Measurements from ENCODE around the gene COQ10B. TPM values are rescaled to one million over a fixed set of nuclear protein-coding genes. Genes with fewer than 3 reads are reported as not detected.

Gene COQ10B
- polyA plus RNA-seq, 2 of the 4 experiments (the other 2 are of a cell fraction), result 6.1 to 24.3 TPM

GRCh38 chr2:197499594-197500502, 46.5 kb downstream of the COQ10B start, which contains the start of the genes HSPD1 and HSPE1 (continued):
- TF ChIP-seq CBX8 (IDR thresholded peaks at IDR 0.05), result no peak
- TF ChIP-seq POLR2A (IDR thresholded peaks at IDR 0.05; ENCODE audit: low read length), result peak; percentile 100
- TF ChIP-seq MYC (IDR thresholded peaks at IDR 0.05; ENCODE audit: borderline replicate concordance, low read length), result peak; percentile 96
- peak in 1 of 2 experiments; percentile 52; a peak in 1 of 5 replicates for TF ChIP-seq EP300 (IDR thresholded peaks at IDR 0.05)
- peak; percentile 87 for TF ChIP-seq E2F6 (IDR thresholded peaks at IDR 0.05; ENCODE audit: borderline replicate concordance, low read depth)

DNA sequence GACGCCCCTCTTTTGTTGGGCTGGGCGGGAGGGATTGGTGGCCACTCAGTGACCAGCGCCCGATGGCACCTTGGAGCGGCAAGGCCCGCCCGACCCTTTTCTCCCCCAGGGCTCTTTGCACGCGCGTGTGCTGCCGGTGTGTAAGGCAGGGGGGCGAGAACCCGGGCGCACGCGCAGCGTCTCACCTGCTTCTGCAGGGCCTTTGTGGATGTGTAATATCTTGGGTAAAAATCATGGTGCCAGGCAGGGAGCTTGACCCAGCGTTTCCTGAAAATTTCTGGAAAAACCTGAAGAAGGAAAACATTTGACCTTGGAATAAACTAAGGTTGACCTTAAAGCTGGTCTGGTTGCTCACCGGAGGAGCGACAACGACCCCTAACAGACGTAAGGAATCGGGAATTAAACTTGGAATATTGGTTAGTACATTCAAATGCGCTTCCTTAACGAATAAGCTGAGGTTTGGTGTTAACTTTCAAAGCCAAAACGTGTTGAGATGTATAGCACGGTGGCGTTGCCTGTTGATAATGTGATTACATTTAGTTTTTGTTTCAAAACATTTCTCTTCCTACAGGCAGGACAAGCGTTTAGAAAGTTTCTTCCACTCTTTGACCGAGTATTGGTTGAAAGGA, 47.3 kb downstream of the COQ10B start:
- Histone ChIP-seq H3K4me1 (peaks cover 41% of the 10 kb centered on the region), H3K27ac (peak overlapping the region; percentile 87 to 99), H3K4me2 (peak overlapping the region; percentile 78), H3K4me3 (peak overlapping the region; percentile 86), H3K9me3 (no peaks in the 10 kb centered on the region)
- ATAC-seq (no peak; a peak in 1 of 6 replicates), FAIRE-seq (no peak), DNase-seq (ENCODE audit: low read depth in 1 of 2, low spot score in 1 of 2) (no peak)
- POLR2A ChIA-PET, result interaction anchor here (0.6 to 3.7 kb wide), 14 partner anchors 11 to 863 kb away, joined by 3 to 57 read pairs (median 7); partner anchors contain the start of genes COQ10B, MARS2, MOB4 and SF3B1
- TF ChIP-seq KDM5A (IDR thresholded peaks at IDR 0.05), result 0 out of 2 replicates have a peak, but pooled peaks have one; percentile 27
- TF ChIP-seq PHF8 (IDR thresholded peaks at IDR 0.05; ENCODE audit: borderline replicate concordance, low read depth), result peak; percentile 19; the same call in 1 of the 2 replicates
- no peak for TF ChIP-seq NR3C1 (IDR thresholded peaks at IDR 0.05)
- no peak for TF ChIP-seq TFCP2L1 (CRISPR knock-in tag; IDR thresholded peaks at IDR 0.05)
- TF ChIP-seq, protein P1, sequence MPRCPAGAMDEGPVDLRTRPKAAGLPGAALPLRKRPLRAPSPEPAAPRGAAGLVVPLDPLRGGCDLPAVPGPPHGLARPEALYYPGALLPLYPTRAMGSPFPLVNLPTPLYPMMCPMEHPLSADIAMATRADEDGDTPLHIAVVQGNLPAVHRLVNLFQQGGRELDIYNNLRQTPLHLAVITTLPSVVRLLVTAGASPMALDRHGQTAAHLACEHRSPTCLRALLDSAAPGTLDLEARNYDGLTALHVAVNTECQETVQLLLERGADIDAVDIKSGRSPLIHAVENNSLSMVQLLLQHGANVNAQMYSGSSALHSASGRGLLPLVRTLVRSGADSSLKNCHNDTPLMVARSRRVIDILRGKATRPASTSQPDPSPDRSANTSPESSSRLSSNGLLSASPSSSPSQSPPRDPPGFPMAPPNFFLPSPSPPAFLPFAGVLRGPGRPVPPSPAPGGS (IDR thresholded peaks at IDR 0.05), result 0 out of 3 replicates have a peak, but pooled peaks have one; percentile 0
- 3% methylated on average over 24 of the region's 30 CpGs for WGBS (ENCODE audit: missing lambda C conversion rate)
- CTCF ChIA-PET, result interaction anchor here (1.2 kb wide), 1 partner anchor 13 kb away, joined by 3 read pairs; no protein-coding TSS in a partner anchor

DNA sequence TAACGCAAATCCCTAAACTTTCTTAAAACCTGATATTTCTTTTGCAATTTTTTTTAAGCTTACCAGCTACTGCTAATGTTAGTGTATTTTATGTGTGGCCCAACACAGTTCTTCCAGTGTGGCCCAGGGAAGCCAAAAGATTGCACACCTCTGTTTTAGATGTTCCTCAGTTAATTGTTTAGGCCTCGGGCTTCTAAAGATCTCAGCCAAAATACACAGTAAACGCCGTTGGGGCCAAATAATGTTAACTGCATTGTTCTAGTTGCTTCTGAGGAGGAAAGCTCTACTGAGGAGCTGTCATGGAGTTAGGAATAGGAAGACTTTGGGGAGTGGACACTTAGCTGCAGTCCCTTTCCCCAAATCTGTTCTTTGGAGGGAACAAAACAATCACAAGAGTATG, 48.8 kb downstream of the COQ10B start:
- peak overlapping the region in 1 of 2 experiments; percentile 99; a peak in 3 of 6 replicates for H3K27ac ChIP-seq
- ATAC-seq (no peak), FAIRE-seq (no peak), DNase-seq (ENCODE audit: low read depth in 1 of 2, low spot score in 1 of 2) (no peak)
- ChIA-PET POLR2A (interaction anchor here (2.9 kb wide), 1 partner anchor 14 kb away, joined by 57 read pairs; the partner anchor contains the start of gene MOB4), CTCF (no interaction called here)
- 22% methylated on average over 4 of the region's 4 CpGs for whole genome bisulfite sequencing (ENCODE audit: missing lambda C conversion rate)
- H3K4me2 ChIP-seq, result peak overlapping the region; percentile 78
- peak overlapping the region; percentile 86 for H3K4me3 ChIP-seq
- no peaks in the 10 kb centered on the region for H3K9me3 ChIP-seq
- H3K4me1 ChIP-seq, result peaks cover 25% of the 10 kb centered on the region
- TF ChIP-seq TFCP2L1 (CRISPR knock-in tag; IDR thresholded peaks at IDR 0.05) (no peak), RCOR1 (IDR thresholded peaks at IDR 0.05; ENCODE audit: low read depth, low read length) (no peak), FOSB (CRISPR knock-in tag; IDR thresholded peaks at IDR 0.05) (no peak), POLR2AphosphoS2 (conservative IDR thresholded peaks at IDR 0.05; ENCODE audit: low read length) (no peak), CHD2 (IDR thresholded peaks at IDR 0.05; ENCODE audit: low read length, partially characterized antibody) (no peak), HOXB13 (CRISPR knock-in tag; IDR thresholded peaks at IDR 0.05; ENCODE audit: low read depth) (no peak), POLR2A (IDR thresholded peaks at IDR 0.05; ENCODE audit: low read length) (no peak), HOXB5 (CRISPR knock-in tag; IDR thresholded peaks at IDR 0.05) (no peak), RAD21 (conservative IDR thresholded peaks at IDR 0.05 in 1 of 2, IDR thresholded peaks at IDR 0.05 in 1 of 2) (no peak), CBX2 (IDR thresholded peaks at IDR 0.05; ENCODE audit: borderline replicate concordance, low read depth) (no peak), MAFK (IDR thresholded peaks at IDR 0.05; ENCODE audit: partially characterized antibody) (no peak), ZNF302 (CRISPR knock-in tag; IDR thresholded peaks at IDR 0.05) (no peak), CHD4 (IDR thresholded peaks at IDR 0.05; ENCODE audit: borderline replicate concordance) (no peak)
- TF ChIP-seq, protein P2, sequence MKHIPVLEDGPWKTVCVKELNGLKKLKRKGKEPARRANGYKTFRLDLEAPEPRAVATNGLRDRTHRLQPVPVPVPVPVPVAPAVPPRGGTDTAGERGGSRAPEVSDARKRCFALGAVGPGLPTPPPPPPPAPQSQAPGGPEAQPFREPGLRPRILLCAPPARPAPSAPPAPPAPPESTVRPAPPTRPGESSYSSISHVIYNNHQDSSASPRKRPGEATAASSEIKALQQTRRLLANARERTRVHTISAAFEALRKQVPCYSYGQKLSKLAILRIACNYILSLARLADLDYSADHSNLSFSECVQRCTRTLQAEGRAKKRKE (CRISPR knock-in tag; IDR thresholded peaks at IDR 0.05; ENCODE audit: low read depth), result no peak
- TF ChIP-seq, protein P3, sequence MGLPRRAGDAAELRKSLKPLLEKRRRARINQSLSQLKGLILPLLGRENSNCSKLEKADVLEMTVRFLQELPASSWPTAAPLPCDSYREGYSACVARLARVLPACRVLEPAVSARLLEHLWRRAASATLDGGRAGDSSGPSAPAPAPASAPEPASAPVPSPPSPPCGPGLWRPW (IDR thresholded peaks at IDR 0.05), result no peak
- TF ChIP-seq, protein P4, sequence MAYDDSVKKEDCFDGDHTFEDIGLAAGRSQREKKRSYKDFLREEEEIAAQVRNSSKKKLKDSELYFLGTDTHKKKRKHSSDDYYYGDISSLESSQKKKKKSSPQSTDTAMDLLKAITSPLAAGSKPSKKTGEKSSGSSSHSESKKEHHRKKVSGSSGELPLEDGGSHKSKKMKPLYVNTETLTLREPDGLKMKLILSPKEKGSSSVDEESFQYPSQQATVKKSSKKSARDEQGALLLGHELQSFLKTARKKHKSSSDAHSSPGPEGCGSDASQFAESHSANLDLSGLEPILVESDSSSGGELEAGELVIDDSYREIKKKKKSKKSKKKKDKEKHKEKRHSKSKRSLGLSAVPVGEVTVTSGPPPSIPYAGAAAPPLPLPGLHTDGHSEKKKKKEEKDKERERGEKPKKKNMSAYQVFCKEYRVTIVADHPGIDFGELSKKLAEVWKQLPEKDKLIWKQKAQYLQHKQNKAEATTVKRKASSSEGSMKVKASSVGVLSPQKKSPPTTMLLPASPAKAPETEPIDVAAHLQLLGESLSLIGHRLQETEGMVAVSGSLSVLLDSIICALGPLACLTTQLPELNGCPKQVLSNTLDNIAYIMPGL (CRISPR knock-in tag; IDR thresholded peaks at IDR 0.05; ENCODE audit: borderline replicate concordance), result no peak
- TF ChIP-seq, protein P5, sequence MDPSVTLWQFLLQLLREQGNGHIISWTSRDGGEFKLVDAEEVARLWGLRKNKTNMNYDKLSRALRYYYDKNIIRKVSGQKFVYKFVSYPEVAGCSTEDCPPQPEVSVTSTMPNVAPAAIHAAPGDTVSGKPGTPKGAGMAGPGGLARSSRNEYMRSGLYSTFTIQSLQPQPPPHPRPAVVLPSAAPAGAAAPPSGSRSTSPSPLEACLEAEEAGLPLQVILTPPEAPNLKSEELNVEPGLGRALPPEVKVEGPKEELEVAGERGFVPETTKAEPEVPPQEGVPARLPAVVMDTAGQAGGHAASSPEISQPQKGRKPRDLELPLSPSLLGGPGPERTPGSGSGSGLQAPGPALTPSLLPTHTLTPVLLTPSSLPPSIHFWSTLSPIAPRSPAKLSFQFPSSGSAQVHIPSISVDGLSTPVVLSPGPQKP (IDR thresholded peaks at IDR 0.05; ENCODE audit: low read depth, low read length), result no peak
